H9 (cell line): ENCODE data around the gene EAF2. TPM values are rescaled to one million over a fixed set of nuclear protein-coding genes. Genes with fewer than 3 reads are reported as not detected.

ENCODE experiments used
- DNase-seq: peaks from one replicate; pipeline ENCODE4 v3.0.0-alpha.2; 2017
- H2AFZ ChIP-seq: one replicate; pipeline ENCODE4 v1.6.1; 2013; ENCODE audit warnings: mild to moderate bottlenecking, low read length, control low read depth, moderate library complexity
- H2AK5ac ChIP-seq: 2 replicates; pipeline ENCODE4 v1.6.1; 2013; ENCODE audit warnings: low read length, control low read depth, mixed read lengths; ENCODE audit not compliant: insufficient read length
- H2BK120ac ChIP-seq: one replicate; pipeline ENCODE4 v1.6.1; 2013; ENCODE audit warnings: low read depth, mild to moderate bottlenecking, low read length, control low read depth, inconsistent platforms; ENCODE audit not compliant: poor library complexity, severe bottlenecking
- H2BK12ac ChIP-seq: 2 replicates; pipeline ENCODE4 v1.6.1; 2013; ENCODE audit warnings: low read length, control low read depth, mixed read lengths, low read depth; ENCODE audit not compliant: insufficient read length
- H2BK15ac ChIP-seq: 2 replicates; pipeline ENCODE4 v1.6.1; 2013; ENCODE audit warnings: low read depth, low read length, control low read depth
- H2BK20ac ChIP-seq: one replicate; pipeline ENCODE4 v1.6.1; 2013; ENCODE audit warnings: low read depth, mild to moderate bottlenecking, low read length, control low read depth, inconsistent platforms; ENCODE audit not compliant: poor library complexity, severe bottlenecking
- H2BK5ac ChIP-seq: 2 replicates; pipeline ENCODE4 v1.6.1; 2013; ENCODE audit warnings: low read length, control low read depth, mixed read lengths; ENCODE audit not compliant: insufficient read length
- H3K14ac ChIP-seq: 2 replicates; pipeline ENCODE4 v1.6.1; 2013; ENCODE audit warnings: low read length, control low read depth; ENCODE audit not compliant: insufficient read depth
- H3K18ac ChIP-seq: 2 replicates; pipeline ENCODE4 v1.6.1; 2013; ENCODE audit warnings: low read depth, mild to moderate bottlenecking, mixed read lengths, low read length, control low read depth; ENCODE audit not compliant: insufficient read length
- H3K23ac ChIP-seq: 2 replicates; pipeline ENCODE4 v1.6.1; 2013; ENCODE audit warnings: low read length, control low read depth, mixed read lengths, low read depth; ENCODE audit not compliant: insufficient read length
- H3K23me2 ChIP-seq: 2 replicates; pipeline ENCODE4 v1.6.1; 2013; ENCODE audit warnings: low read depth, mild to moderate bottlenecking, mixed read lengths, low read length, control low read depth; ENCODE audit not compliant: insufficient read length, poor library complexity, severe bottlenecking
- H3K27ac ChIP-seq: 2 replicates; pipeline ENCODE4 v1.5.1; 2013; ENCODE audit warnings: low read length, control low read depth, mixed read lengths, low read depth; ENCODE audit not compliant: insufficient read length
- H3K27me3 ChIP-seq: 2 replicates; pipeline ENCODE4 v1.6.1; 2013; ENCODE audit warnings: low read length, control low read depth, inconsistent platforms; ENCODE audit not compliant: insufficient read depth
- H3K4ac ChIP-seq: 2 replicates; pipeline ENCODE4 v1.6.1; 2013; ENCODE audit warnings: low read depth, mild to moderate bottlenecking, control low read depth, inconsistent platforms, low read length, moderate library complexity
- H3K4me1 ChIP-seq: 2 replicates; pipeline ENCODE4 v1.6.1; 2013; ENCODE audit warnings: low read length, control low read depth, inconsistent platforms; ENCODE audit not compliant: insufficient read depth
- H3K4me2 ChIP-seq: 2 replicates; pipeline ENCODE4 v1.6.1; 2013; ENCODE audit warnings: low read length, control low read depth, mixed read lengths; ENCODE audit not compliant: insufficient read length, insufficient read depth
- H3K56ac ChIP-seq: 2 replicates; pipeline ENCODE4 v1.6.1; 2013; ENCODE audit warnings: low read depth, mild to moderate bottlenecking, mixed read lengths, low read length, control low read depth; ENCODE audit not compliant: insufficient read length
- H3K79me1 ChIP-seq: 2 replicates; pipeline ENCODE4 v1.6.1; 2013; ENCODE audit warnings: low read depth, mild to moderate bottlenecking, moderate library complexity, low read length, control low read depth, inconsistent platforms; ENCODE audit not compliant: insufficient read depth, poor library complexity, severe bottlenecking
- H3K79me2 ChIP-seq: 2 replicates; pipeline ENCODE4 v1.6.1; 2013; ENCODE audit warnings: low read length, control low read depth, inconsistent platforms; ENCODE audit not compliant: insufficient read depth
- H3K9ac ChIP-seq: 2 replicates; pipeline ENCODE4 v1.6.1; 2013; ENCODE audit warnings: low read length, control low read depth, mixed read lengths; ENCODE audit not compliant: insufficient read length; ENCODE audit errors: extremely low read depth
- H3K9me3 ChIP-seq: one replicate; pipeline ENCODE4 v1.6.1; 2013; ENCODE audit warnings: low read depth, low read length, inconsistent platforms; ENCODE audit not compliant: control insufficient read depth
- H3T11ph ChIP-seq: one replicate; pipeline ENCODE4 v1.6.1; 2013; ENCODE audit warnings: mild to moderate bottlenecking, low read length, control low read depth, inconsistent platforms
- H4K20me1 ChIP-seq: one replicate; pipeline ENCODE4 v1.6.1; 2013; ENCODE audit not compliant: control insufficient read depth, insufficient read length, insufficient read depth
- H4K5ac ChIP-seq: 2 replicates; pipeline ENCODE4 v1.6.1; 2013; ENCODE audit warnings: low read depth, mild to moderate bottlenecking, mixed read lengths, low read length, control low read depth; ENCODE audit not compliant: insufficient read length
- H4K8ac ChIP-seq: replicated peaks from 2 replicates; pipeline ENCODE4 v1.6.1; 2013; ENCODE audit warnings: low read length, control low read depth, mixed read lengths, low read depth; ENCODE audit not compliant: insufficient read length
- H4K91ac ChIP-seq: 2 replicates; pipeline ENCODE4 v1.6.1; 2013; ENCODE audit warnings: low read depth, mild to moderate bottlenecking, moderate library complexity, mixed read lengths, low read length, control low read depth; ENCODE audit not compliant: insufficient read length
- H3K27ac Mint-ChIP-seq, 3 experiments: 2 replicates in 2 of 3; 3 replicates in 1 of 3; pipeline ENCODE4 v1.8.0; 2020 to 2021; ENCODE audit warnings: mixed read lengths in 3 of 3, mild to moderate bottlenecking in 1 of 3, moderate library complexity in 1 of 3
- H3K27me3 Mint-ChIP-seq: 2 replicates; pipeline ENCODE4 v1.8.0; 2021; ENCODE audit warnings: low read depth, mild to moderate bottlenecking, moderate library complexity, mixed read lengths
- H3K36me3 Mint-ChIP-seq, 3 experiments: 2 replicates in 2 of 3; 3 replicates in 1 of 3; pipeline ENCODE4 v1.8.0; 2020 to 2021; ENCODE audit warnings: low read depth in 3 of 3, mixed read lengths in 3 of 3; ENCODE audit not compliant: insufficient read depth in 1 of 3
- H3K4me1 Mint-ChIP-seq, 2 experiments: 2 replicates each; pipeline ENCODE4 v1.8.0; 2020; ENCODE audit warnings: mixed read lengths in 2 of 2
- H3K4me3 Mint-ChIP-seq, 2 experiments: 2 replicates in 1 of 2; 3 replicates in 1 of 2; pipeline ENCODE4 v1.8.0; 2020 to 2021; ENCODE audit warnings: mild to moderate bottlenecking in 2 of 2, mixed read lengths in 2 of 2, moderate library complexity in 1 of 2
- H3K9me3 Mint-ChIP-seq, 2 experiments: 2 replicates in 1 of 2; 3 replicates in 1 of 2; pipeline ENCODE4 v1.8.0; 2020; ENCODE audit warnings: mild to moderate bottlenecking in 2 of 2, mixed read lengths in 2 of 2, moderate library complexity in 1 of 2
- CTCF ChIP-seq: fragments of 200-600 bp; sonication (generic); conservative IDR thresholded peaks from 3 replicates; pipeline ENCODE4 v1.8.0; 2021; ENCODE audit warnings: antibody characterized with exemption, mild to moderate bottlenecking
- WGBS: extraction: QIAGEN DNeasy Blood & Tissue Kit; methylation state at CpG from one replicate; pipeline ENCODE4 v1.1.7; 2013; ENCODE audit warnings: missing lambda C conversion rate, low lambda C conversion rate, mixed read lengths; ENCODE audit not compliant: insufficient read length; ENCODE audit errors: extremely low coverage; 5-methylcytosine and 5-hydroxymethylcytosine counted together
- total RNA-seq: library from RNA; stranded (reverse); gene quantifications from 2 replicates; pipeline ENCODE4 v1.2.1, GENCODE V29; 2021

EAF2 gene
- total RNA-seq, 1 experiment from 2014 or later, result 4.3 TPM

GRCh38 chr3:121871430-121871829, 36.4 kb downstream of the EAF2 start:
- H3K14ac ChIP-seq, result no peak overlapping the region
- H3K79me2 ChIP-seq, result no peaks in the 10 kb centered on the region
- H4K5ac ChIP-seq, result no peak overlapping the region
- H2BK120ac ChIP-seq, result no peak overlapping the region
- H3K4ac ChIP-seq, result no peak overlapping the region
- H3K27me3 ChIP-seq, result no peaks in the 10 kb centered on the region
- no peak overlapping the region for H3K27ac ChIP-seq
- no peak overlapping the region for H2AK5ac ChIP-seq
- no peak overlapping the region for H2AFZ ChIP-seq
- H3T11ph ChIP-seq, result no peak overlapping the region
- no peak overlapping the region for H3K18ac ChIP-seq
- H3K23ac ChIP-seq, result no peak overlapping the region
- no peak overlapping the region for H3K4me2 ChIP-seq
- H3K4me1 ChIP-seq, result no peaks in the 10 kb centered on the region
- no peak overlapping the region for H4K91ac ChIP-seq
- no peak overlapping the region for H4K8ac ChIP-seq
- no peaks in the 10 kb centered on the region for H4K20me1 ChIP-seq
- TF ChIP-seq CTCF, result no peak
- H3K23me2 ChIP-seq, result no peaks in the 10 kb centered on the region
- H3K9ac ChIP-seq, result no peak overlapping the region
- no peak overlapping the region for H2BK5ac ChIP-seq
- H2BK20ac ChIP-seq, result no peak overlapping the region
- H2BK15ac ChIP-seq, result no peak overlapping the region
- H3K4me1 Mint-ChIP-seq, result no peaks in the 10 kb centered on the region
- H3K27me3 Mint-ChIP-seq, result no peaks in the 10 kb centered on the region
- no peaks in the 10 kb centered on the region for H3K9me3 Mint-ChIP-seq
- DNase-seq, result no peak
- no peaks in the 10 kb centered on the region; a peak in 1 of 7 replicates for H3K36me3 Mint-ChIP-seq
- WGBS, result no CpG with 5 or more reads among the region's 1 CpG
- no peaks in the 10 kb centered on the region for H3K9me3 ChIP-seq
- H3K27ac Mint-ChIP-seq, result no peak overlapping the region
- H3K79me1 ChIP-seq, result no peaks in the 10 kb centered on the region
- H3K4me3 Mint-ChIP-seq, result no peak overlapping the region
- H2BK12ac ChIP-seq, result no peak overlapping the region
- no peak overlapping the region for H3K56ac ChIP-seq
